Sigmoid colon (tissue), 4 donors: ENCODE measurements around the gene TBC1D2B.

ENCODE experiments used
- EP300 ChIP-seq, 4 donors: sonication (generic); formaldehyde crosslinking; IDR thresholded peaks; one replicate each; pipeline ENCODE4 v1.6.1; 2017; ENCODE audit warnings: antibody characterized with exemption in 4 of 4
- POLR2A ChIP-seq, 2 donors: fragments of 450-650 bp; IDR thresholded peaks; one replicate each; pipeline ENCODE4 v1.6.1; 2016; ENCODE audit warnings: antibody characterized with exemption in 2 of 2, mild to moderate bottlenecking in 2 of 2, moderate library complexity in 2 of 2
- POLR2AphosphoS5 ChIP-seq, 4 donors: sonication (generic); formaldehyde crosslinking; IDR thresholded peaks; one replicate each; pipeline ENCODE4 v1.6.1; 2017; ENCODE audit warnings: antibody characterized with exemption in 4 of 4
- TF ChIP-seq, protein P1 (sequence below), 4 experiments: fragments of 450-650 bp in 3 of 4; fragments of 200-600 bp in 1 of 4; IDR thresholded peaks; one replicate each; pipeline ENCODE4 v1.5.1; 2016 to 2019; ENCODE audit warnings: antibody characterized with exemption in 4 of 4, mild to moderate bottlenecking in 3 of 4, moderate library complexity in 2 of 4

DNA sequence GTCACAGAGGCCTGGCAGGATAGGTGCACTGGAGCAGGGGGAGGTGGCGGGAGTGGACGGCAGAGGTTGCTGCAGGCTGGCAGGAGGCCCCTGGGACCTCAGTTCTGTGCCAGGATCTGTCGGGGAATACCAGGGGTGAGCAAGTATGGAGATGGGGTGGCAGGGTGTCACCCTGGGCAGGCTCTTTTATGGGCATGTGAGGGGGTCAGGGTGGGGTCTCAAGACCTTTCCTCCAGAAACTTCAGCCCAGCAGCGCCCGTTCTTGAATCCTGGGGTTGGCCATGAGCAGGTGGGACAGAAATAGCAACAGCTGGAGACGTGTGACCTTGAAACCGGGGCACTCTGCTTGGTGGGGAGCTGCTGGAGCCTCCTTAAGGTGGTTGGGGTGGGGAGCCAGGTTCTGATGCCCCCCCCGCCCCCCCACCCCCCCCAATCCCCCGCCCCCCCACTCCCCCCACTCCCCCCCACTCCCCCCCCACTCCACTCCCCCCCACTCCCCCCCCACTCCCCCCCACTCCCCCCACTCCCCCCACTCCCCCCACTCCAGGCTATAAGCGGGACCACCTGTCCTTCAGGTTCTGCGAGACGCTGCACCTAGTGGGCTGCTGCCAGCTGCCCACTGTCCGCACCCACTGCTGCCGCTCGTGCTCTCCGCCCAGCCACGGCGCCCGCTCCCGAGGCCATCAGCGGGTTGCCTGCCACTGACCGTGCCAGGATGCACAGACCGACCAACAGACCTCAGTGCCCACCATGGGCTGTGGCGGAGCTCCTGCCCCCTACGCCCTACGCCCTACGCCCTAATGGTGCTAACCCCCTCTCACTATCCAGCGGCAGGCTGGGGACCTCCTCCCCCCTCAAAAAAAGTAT, 84.9 kb downstream of the TBC1D2B start:
- TF ChIP-seq EP300 (IDR thresholded peaks at IDR 0.05) = no peak
- TF ChIP-seq, protein P1, sequence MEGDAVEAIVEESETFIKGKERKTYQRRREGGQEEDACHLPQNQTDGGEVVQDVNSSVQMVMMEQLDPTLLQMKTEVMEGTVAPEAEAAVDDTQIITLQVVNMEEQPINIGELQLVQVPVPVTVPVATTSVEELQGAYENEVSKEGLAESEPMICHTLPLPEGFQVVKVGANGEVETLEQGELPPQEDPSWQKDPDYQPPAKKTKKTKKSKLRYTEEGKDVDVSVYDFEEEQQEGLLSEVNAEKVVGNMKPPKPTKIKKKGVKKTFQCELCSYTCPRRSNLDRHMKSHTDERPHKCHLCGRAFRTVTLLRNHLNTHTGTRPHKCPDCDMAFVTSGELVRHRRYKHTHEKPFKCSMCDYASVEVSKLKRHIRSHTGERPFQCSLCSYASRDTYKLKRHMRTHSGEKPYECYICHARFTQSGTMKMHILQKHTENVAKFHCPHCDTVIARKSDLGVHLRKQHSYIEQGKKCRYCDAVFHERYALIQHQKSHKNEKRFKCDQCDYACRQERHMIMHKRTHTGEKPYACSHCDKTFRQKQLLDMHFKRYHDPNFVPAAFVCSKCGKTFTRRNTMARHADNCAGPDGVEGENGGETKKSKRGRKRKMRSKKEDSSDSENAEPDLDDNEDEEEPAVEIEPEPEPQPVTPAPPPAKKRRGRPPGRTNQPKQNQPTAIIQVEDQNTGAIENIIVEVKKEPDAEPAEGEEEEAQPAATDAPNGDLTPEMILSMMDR (IDR thresholded peaks at IDR 0.05) = no peak
- TF ChIP-seq POLR2A (IDR thresholded peaks at IDR 0.05) = no peak
- no peak for TF ChIP-seq POLR2AphosphoS5 (IDR thresholded peaks at IDR 0.05)
